SU-DHL-6 (cell line): ENCODE results near the gene RAB11A.

Experiments used
- EZH2phosphoT487 ChIP-seq: fragments of 200-600 bp; sonication (generic), shearing (Covaris generic); conservative IDR thresholded peaks from 2 replicates; pipeline ENCODE4 v1.6.1; 2018; ENCODE audit warnings: mild to moderate bottlenecking, antibody characterized with exemption, low read length, moderate library complexity, mixed read lengths
- TF ChIP-seq, protein P1 (sequence below): fragments of 200-600 bp; sonication (generic); IDR thresholded peaks from one replicate; pipeline ENCODE4 v1.5.1; 2017; ENCODE audit warnings: antibody characterized with exemption, mild to moderate bottlenecking, low read length, moderate library complexity; ENCODE audit not compliant: insufficient read depth, poor library complexity, severe bottlenecking

DNA sequence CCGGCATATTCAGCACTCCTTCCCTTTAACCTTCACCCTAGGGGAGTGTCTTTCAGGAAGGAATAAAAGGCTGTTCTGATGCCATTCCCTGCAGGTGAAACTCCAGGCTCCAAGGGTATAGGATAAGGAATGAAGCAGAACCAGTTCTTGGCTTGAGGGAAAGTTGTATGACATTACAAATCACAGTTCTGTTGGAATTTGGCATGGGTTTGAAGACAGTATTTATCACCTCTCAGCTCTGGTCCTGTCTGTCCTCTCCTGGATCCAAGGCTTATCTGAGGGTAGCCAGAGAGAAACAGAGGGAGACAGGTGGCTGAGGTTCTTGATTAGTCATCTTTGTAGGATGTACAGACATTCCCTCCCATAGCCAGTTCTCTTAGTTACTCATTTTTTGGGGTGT lies 37.1 kb downstream of the RAB11A start:
- TF ChIP-seq, protein P1, sequence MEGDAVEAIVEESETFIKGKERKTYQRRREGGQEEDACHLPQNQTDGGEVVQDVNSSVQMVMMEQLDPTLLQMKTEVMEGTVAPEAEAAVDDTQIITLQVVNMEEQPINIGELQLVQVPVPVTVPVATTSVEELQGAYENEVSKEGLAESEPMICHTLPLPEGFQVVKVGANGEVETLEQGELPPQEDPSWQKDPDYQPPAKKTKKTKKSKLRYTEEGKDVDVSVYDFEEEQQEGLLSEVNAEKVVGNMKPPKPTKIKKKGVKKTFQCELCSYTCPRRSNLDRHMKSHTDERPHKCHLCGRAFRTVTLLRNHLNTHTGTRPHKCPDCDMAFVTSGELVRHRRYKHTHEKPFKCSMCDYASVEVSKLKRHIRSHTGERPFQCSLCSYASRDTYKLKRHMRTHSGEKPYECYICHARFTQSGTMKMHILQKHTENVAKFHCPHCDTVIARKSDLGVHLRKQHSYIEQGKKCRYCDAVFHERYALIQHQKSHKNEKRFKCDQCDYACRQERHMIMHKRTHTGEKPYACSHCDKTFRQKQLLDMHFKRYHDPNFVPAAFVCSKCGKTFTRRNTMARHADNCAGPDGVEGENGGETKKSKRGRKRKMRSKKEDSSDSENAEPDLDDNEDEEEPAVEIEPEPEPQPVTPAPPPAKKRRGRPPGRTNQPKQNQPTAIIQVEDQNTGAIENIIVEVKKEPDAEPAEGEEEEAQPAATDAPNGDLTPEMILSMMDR: no peak
- no peak for TF ChIP-seq EZH2phosphoT487
